ENCODE results near the gene DGKI.

DGKI gene

DNA sequence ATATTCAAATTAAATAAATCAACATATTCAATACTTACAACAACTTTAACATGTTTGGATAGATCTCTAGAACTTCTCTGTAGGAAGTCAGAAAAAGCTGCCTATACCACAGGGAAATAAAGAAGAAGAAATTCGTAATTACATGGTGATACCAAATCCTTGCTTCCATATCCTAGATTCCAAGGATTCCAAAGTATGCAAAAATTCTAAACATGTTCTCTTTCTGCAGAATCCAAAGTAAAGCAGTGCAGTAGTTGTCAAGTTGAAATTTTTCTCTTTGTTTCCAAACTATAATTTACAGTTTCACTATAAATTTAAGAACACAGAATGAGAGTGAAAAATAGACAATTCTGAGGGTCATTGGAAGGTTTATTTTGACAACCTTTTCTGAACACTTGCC lies 269.6 kb downstream of the DGKI start:
- TF ChIP-seq, protein P1, sequence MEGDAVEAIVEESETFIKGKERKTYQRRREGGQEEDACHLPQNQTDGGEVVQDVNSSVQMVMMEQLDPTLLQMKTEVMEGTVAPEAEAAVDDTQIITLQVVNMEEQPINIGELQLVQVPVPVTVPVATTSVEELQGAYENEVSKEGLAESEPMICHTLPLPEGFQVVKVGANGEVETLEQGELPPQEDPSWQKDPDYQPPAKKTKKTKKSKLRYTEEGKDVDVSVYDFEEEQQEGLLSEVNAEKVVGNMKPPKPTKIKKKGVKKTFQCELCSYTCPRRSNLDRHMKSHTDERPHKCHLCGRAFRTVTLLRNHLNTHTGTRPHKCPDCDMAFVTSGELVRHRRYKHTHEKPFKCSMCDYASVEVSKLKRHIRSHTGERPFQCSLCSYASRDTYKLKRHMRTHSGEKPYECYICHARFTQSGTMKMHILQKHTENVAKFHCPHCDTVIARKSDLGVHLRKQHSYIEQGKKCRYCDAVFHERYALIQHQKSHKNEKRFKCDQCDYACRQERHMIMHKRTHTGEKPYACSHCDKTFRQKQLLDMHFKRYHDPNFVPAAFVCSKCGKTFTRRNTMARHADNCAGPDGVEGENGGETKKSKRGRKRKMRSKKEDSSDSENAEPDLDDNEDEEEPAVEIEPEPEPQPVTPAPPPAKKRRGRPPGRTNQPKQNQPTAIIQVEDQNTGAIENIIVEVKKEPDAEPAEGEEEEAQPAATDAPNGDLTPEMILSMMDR (IDR thresholded peaks at IDR 0.05; ENCODE audit: insufficient read depth, low read length, poor library complexity, severe bottlenecking), result no peak
- no peak for TF ChIP-seq EZH2phosphoT487 (conservative IDR thresholded peaks at IDR 0.05; ENCODE audit: low read length)
- Histone ChIP-seq H3K27me3 (ENCODE audit: low read length) (no peaks in the 10 kb centered on the region), H3K9me2 (replicated peaks; ENCODE audit: insufficient read depth, low read length) (no peaks in the 10 kb centered on the region), H4K20me1 (ENCODE audit: low read depth, low read length) (no peaks in the 10 kb centered on the region), H3K9me3 (ENCODE audit: insufficient read depth, low read length) (no peaks in the 10 kb centered on the region), H3K4me2 (ENCODE audit: low read depth, low read length, poor library complexity, severe bottlenecking) (no peak overlapping the region), H3K4me3 (ENCODE audit: insufficient read depth, low read length, poor library complexity, severe bottlenecking) (no peak overlapping the region), H3K9ac (ENCODE audit: low read length) (no peak overlapping the region), H3K27ac (ENCODE audit: low read depth, low read length) (no peak overlapping the region), H3K79me2 (ENCODE audit: insufficient read depth, low read length) (no peaks in the 10 kb centered on the region), H3K36me3 (ENCODE audit: low read length) (no peaks in the 10 kb centered on the region), H3F3A (ENCODE audit: insufficient read depth) (no peaks in the 10 kb centered on the region), H2AFZ (ENCODE audit: low read depth, low read length, severe bottlenecking) (no peak overlapping the region)

DNA sequence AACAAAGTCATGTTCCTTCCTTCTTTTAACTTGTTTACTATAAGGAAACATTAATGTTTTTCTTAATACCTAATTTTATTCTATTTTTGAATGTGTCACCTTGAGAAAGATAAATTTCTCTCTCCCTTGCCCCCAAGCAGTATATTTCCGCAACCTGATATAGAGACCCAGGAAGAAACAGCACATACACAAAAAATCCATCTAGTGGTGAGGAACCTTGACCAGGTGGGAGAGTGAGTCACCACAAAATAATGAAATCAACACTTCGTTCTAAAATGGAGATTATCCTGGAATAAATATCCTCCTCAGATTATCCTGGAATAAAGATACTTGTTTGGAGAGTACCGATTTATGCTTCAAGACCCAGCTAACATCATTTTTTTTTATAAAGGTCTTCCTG lies 270.3 kb downstream of the DGKI start:
- Histone ChIP-seq H3K9me3 (ENCODE audit: insufficient read depth, low read length) (no peaks in the 10 kb centered on the region), H3K36me3 (ENCODE audit: low read length) (no peaks in the 10 kb centered on the region), H3F3A (ENCODE audit: insufficient read depth) (no peaks in the 10 kb centered on the region), H3K4me3 (ENCODE audit: insufficient read depth, low read length, poor library complexity, severe bottlenecking) (no peak overlapping the region), H3K27ac (ENCODE audit: low read depth, low read length) (no peak overlapping the region), H2AFZ (ENCODE audit: low read depth, low read length, severe bottlenecking) (no peak overlapping the region), H3K9me2 (replicated peaks; ENCODE audit: insufficient read depth, low read length) (no peaks in the 10 kb centered on the region), H3K27me3 (ENCODE audit: low read length) (no peaks in the 10 kb centered on the region), H3K9ac (ENCODE audit: low read length) (no peak overlapping the region), H3K4me2 (ENCODE audit: low read depth, low read length, poor library complexity, severe bottlenecking) (no peak overlapping the region), H3K79me2 (ENCODE audit: insufficient read depth, low read length) (no peaks in the 10 kb centered on the region), H4K20me1 (ENCODE audit: low read depth, low read length) (no peaks in the 10 kb centered on the region)
- TF ChIP-seq EZH2phosphoT487 (conservative IDR thresholded peaks at IDR 0.05; ENCODE audit: low read length), result no peak

DNA sequence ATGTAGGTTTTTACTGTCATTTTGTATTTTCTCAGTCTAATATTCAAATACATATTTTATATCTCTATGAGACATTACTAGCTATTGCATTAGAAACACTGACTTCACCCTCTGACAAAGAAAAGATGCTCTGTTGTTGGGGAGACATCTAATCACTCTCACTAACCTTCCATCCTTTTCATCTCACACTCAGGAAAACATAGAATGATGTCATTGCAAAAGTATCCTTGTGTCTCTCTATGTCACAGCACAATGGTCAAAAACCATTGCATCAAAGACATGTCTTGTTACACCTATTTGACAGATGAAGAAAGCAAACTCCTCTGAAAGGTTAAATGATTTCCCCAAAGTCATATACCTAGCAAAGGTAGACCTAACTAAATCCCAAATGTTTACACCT lies 272.0 kb downstream of the DGKI start:
- TF ChIP-seq EZH2phosphoT487 (conservative IDR thresholded peaks at IDR 0.05; ENCODE audit: low read length), result no peak
- TF ChIP-seq, protein P1 (IDR thresholded peaks at IDR 0.05; ENCODE audit: insufficient read depth, low read length, poor library complexity, severe bottlenecking), result no peak
- H3K9me3 ChIP-seq (ENCODE audit: insufficient read depth, low read length), result no peaks in the 10 kb centered on the region
- H3K9me2 ChIP-seq (replicated peaks; ENCODE audit: insufficient read depth, low read length), result no peaks in the 10 kb centered on the region

DNA sequence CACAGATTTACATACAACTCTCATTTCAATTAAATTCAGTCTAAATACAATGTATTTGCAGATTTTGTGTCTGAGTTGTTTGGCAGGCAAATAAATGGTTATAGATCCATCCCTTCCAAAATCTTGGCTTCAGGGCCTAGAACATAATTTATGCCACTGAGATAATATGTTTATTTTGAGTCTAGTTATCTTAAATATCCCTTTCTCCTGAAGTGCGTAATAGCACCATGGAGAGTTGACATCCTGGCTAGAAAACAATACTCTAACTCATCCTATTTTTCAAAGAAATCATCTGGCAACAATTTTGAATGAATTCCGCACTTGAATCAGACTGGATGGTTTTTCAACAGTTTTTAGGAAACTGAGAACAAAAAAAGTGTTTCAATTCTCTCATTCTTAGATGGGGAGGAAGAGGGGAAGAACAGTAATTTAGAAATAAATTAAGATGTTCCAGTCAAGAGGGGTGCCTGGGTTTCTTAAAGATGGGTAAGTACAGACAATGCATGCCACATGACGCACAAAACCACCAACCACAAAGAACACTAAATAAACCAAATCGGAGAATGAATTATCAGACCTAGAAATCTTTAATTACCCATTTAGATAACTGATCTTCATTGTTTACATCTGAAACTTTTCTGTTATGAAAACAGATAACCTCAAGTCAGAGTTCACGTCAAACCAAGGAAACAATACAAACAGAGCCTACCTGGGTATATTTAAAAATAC lies 274.6 kb downstream of the DGKI start:
- no peaks in the 10 kb centered on the region for H3F3A ChIP-seq (ENCODE audit: insufficient read depth)
- no peaks in the 10 kb centered on the region for H4K20me1 ChIP-seq (ENCODE audit: low read depth, low read length)
- no peak overlapping the region for H2AFZ ChIP-seq (ENCODE audit: low read depth, low read length, severe bottlenecking)
- no peak overlapping the region for H3K4me3 ChIP-seq (ENCODE audit: insufficient read depth, low read length, poor library complexity, severe bottlenecking)
- no peaks in the 10 kb centered on the region for H3K9me3 ChIP-seq (ENCODE audit: insufficient read depth, low read length)
- no peak overlapping the region for H3K9ac ChIP-seq (ENCODE audit: low read length)
- H3K4me2 ChIP-seq (ENCODE audit: low read depth, low read length, poor library complexity, severe bottlenecking), result no peak overlapping the region
- H3K27me3 ChIP-seq (ENCODE audit: low read length), result no peaks in the 10 kb centered on the region
- TF ChIP-seq EZH2phosphoT487 (conservative IDR thresholded peaks at IDR 0.05; ENCODE audit: low read length), result no peak
- TF ChIP-seq, protein P1 (IDR thresholded peaks at IDR 0.05; ENCODE audit: insufficient read depth, low read length, poor library complexity, severe bottlenecking), result no peak
- H3K79me2 ChIP-seq (ENCODE audit: insufficient read depth, low read length), result no peaks in the 10 kb centered on the region
- no peaks in the 10 kb centered on the region for H3K9me2 ChIP-seq (replicated peaks; ENCODE audit: insufficient read depth, low read length)
- H3K36me3 ChIP-seq (ENCODE audit: low read length), result no peaks in the 10 kb centered on the region
- H3K27ac ChIP-seq (ENCODE audit: low read depth, low read length), result no peak overlapping the region

More for the DNA sequence above, 272.0 kb downstream of the DGKI start:
- no peak overlapping the region for H3K9ac ChIP-seq (ENCODE audit: low read length)
- no peaks in the 10 kb centered on the region for H3K79me2 ChIP-seq (ENCODE audit: insufficient read depth, low read length)
- no peaks in the 10 kb centered on the region for H3F3A ChIP-seq (ENCODE audit: insufficient read depth)
- H3K27me3 ChIP-seq (ENCODE audit: low read length), result no peaks in the 10 kb centered on the region
- no peaks in the 10 kb centered on the region for H3K36me3 ChIP-seq (ENCODE audit: low read length)
- H3K27ac ChIP-seq (ENCODE audit: low read depth, low read length), result no peak overlapping the region
- no peak overlapping the region for H3K4me2 ChIP-seq (ENCODE audit: low read depth, low read length, poor library complexity, severe bottlenecking)
- no peak overlapping the region for H2AFZ ChIP-seq (ENCODE audit: low read depth, low read length, severe bottlenecking)
- H3K4me3 ChIP-seq (ENCODE audit: insufficient read depth, low read length, poor library complexity, severe bottlenecking), result no peak overlapping the region
- no peaks in the 10 kb centered on the region for H4K20me1 ChIP-seq (ENCODE audit: low read depth, low read length)
